HEK293 (cell line): ENCODE measurements around the gene ZNF124.

ENCODE experiments used
- CTCF ChIA-PET: fragments of 350-600 bp; formaldehyde crosslinking; extraction: SDS; loops from one replicate; lab custom pipeline; 2021; ENCODE audit warnings: antibody characterized with exemption; lab: Yijun Ruan, JAX
- POLR2A ChIA-PET: fragments of 300-600 bp; formaldehyde crosslinking; extraction: SDS; loops from one replicate; lab custom pipeline; 2020; ENCODE audit warnings: antibody characterized with exemption, inconsistent platforms; lab: Yijun Ruan, JAX
- H3K27ac ChIP-seq: fragments of 200-500 bp; sonication (Bioruptor generic); 2 replicates; pipeline ENCODE4 v1.5.1; 2014; ENCODE audit warnings: low read depth, low read length, control low read depth, inconsistent platforms; ENCODE audit errors: extremely low read depth
- H3K36me3 ChIP-seq, 2 experiments: fragments of 200-500 bp in 1 of 2; sonication (Bioruptor generic) in 1 of 2; 1 replicate in 1 of 2; 2 replicates in 1 of 2; pipeline ENCODE4 v1.5.1; 2014 to 2017; ENCODE audit warnings: inconsistent platforms in 2 of 2, low read length in 2 of 2; ENCODE audit not compliant: control insufficient read depth in 2 of 2, insufficient read depth in 1 of 2
- H3K4me1 ChIP-seq: fragments of 200-500 bp; sonication (Bioruptor generic); 2 replicates; pipeline ENCODE4 v1.5.1; 2014; ENCODE audit warnings: mild to moderate bottlenecking, low read length, inconsistent platforms; ENCODE audit not compliant: control insufficient read depth, insufficient read depth
- H3K4me3 ChIP-seq: 2 replicates; pipeline ENCODE4 v1.5.1; 2011; ENCODE audit warnings: low read depth, mild to moderate bottlenecking, control low read depth, low read length, moderate library complexity
- H3K9me3 ChIP-seq: fragments of 200-500 bp; sonication (Bioruptor generic); 2 replicates; pipeline ENCODE4 v1.5.1; 2014; ENCODE audit warnings: low read depth, low read length, inconsistent platforms; ENCODE audit not compliant: control insufficient read depth, insufficient read depth
- HOXD13 ChIP-seq: sonication (generic); formaldehyde crosslinking; IDR thresholded peaks from 2 replicates; pipeline ENCODE4 v1.8.0; 2022; ENCODE audit warnings: missing genetic modification reagents, borderline replicate concordance
- SALL2 ChIP-seq: fragments of 450-650 bp; formaldehyde crosslinking; IDR thresholded peaks from 2 replicates; pipeline ENCODE4 v1.5.0; 2017; ENCODE audit warnings: missing biosample characterization, mild to moderate bottlenecking, missing genetic modification characterization, borderline replicate concordance
- SP3 ChIP-seq: fragments of 450-650 bp; formaldehyde crosslinking; IDR thresholded peaks from 2 replicates; pipeline ENCODE4 v1.5.1; 2016; ENCODE audit warnings: missing biosample characterization, missing genetic modification characterization
- SP7 ChIP-seq: fragments of 450-650 bp; formaldehyde crosslinking; IDR thresholded peaks from 2 replicates; pipeline ENCODE4 v1.5.1; 2016; ENCODE audit warnings: missing biosample characterization, missing genetic modification characterization
- TRIM28 ChIP-seq: IDR thresholded peaks from 2 replicates; pipeline ENCODE4 v1.6.1; 2011; ENCODE audit warnings: low read length, control low read depth, borderline replicate concordance
- ZBTB11 ChIP-seq: fragments of 450-650 bp; formaldehyde crosslinking; conservative IDR thresholded peaks from 2 replicates; pipeline ENCODE4 v1.5.1; 2016; ENCODE audit warnings: low read depth, missing biosample characterization, missing genetic modification characterization
- ZBTB49 ChIP-seq: fragments of 450-650 bp; formaldehyde crosslinking; IDR thresholded peaks from 2 replicates; pipeline ENCODE4 v1.5.1; 2016; ENCODE audit warnings: missing biosample characterization, missing genetic modification characterization, low read depth
- ZNF16 ChIP-seq: fragments of 450-650 bp; formaldehyde crosslinking; IDR thresholded peaks from 2 replicates; pipeline ENCODE4 v1.5.1; 2016; ENCODE audit warnings: low read depth, missing biosample characterization, missing genetic modification characterization
- ZNF26 ChIP-seq: fragments of 450-650 bp; formaldehyde crosslinking; IDR thresholded peaks from 2 replicates; pipeline ENCODE4 v1.5.1; 2016; ENCODE audit warnings: missing biosample characterization, missing genetic modification characterization
- ZNF366 ChIP-seq: fragments of 450-650 bp; formaldehyde crosslinking; conservative IDR thresholded peaks from 2 replicates; pipeline ENCODE4 v1.5.1; 2016; ENCODE audit warnings: missing biosample characterization, missing genetic modification characterization
- ZNF416 ChIP-seq: fragments of 450-650 bp; formaldehyde crosslinking; IDR thresholded peaks from 2 replicates; pipeline ENCODE4 v1.5.1; 2016; ENCODE audit warnings: missing biosample characterization, missing genetic modification characterization
- ZNF544 ChIP-seq: fragments of 450-650 bp; formaldehyde crosslinking; IDR thresholded peaks from 2 replicates; pipeline ENCODE4 v1.5.0; 2017; ENCODE audit warnings: missing biosample characterization, missing genetic modification characterization
- ZNF585B ChIP-seq: fragments of 450-650 bp; formaldehyde crosslinking; IDR thresholded peaks from 2 replicates; pipeline ENCODE4 v1.5.1; 2016; ENCODE audit warnings: missing biosample characterization, missing genetic modification characterization
- ZNF596 ChIP-seq: fragments of 450-650 bp; IDR thresholded peaks from 2 replicates; pipeline ENCODE4 v1.5.0; 2018; ENCODE audit warnings: missing biosample characterization, mild to moderate bottlenecking, missing genetic modification characterization, moderate library complexity
- ZNF677 ChIP-seq: fragments of 450-650 bp; IDR thresholded peaks from 2 replicates; pipeline ENCODE4 v1.5.0; 2018; ENCODE audit warnings: missing biosample characterization, mild to moderate bottlenecking, missing genetic modification characterization, moderate library complexity
- ZNF768 ChIP-seq: fragments of 450-650 bp; formaldehyde crosslinking; IDR thresholded peaks from 2 replicates; pipeline ENCODE4 v1.5.1; 2018; ENCODE audit warnings: missing biosample characterization, mild to moderate bottlenecking, missing genetic modification characterization
- TF ChIP-seq, protein P1 (sequence below): fragments of 450-650 bp; formaldehyde crosslinking; IDR thresholded peaks from 2 replicates; pipeline ENCODE4 v1.5.1; 2016; ENCODE audit warnings: missing biosample characterization, missing genetic modification characterization
- TF ChIP-seq, protein P2 (sequence below): fragments of 450-650 bp; formaldehyde crosslinking; IDR thresholded peaks from 2 replicates; pipeline ENCODE4 v1.5.1; 2016; ENCODE audit warnings: missing biosample characterization, missing genetic modification characterization
- TF ChIP-seq, protein P3 (sequence below): fragments of 450-650 bp; formaldehyde crosslinking; IDR thresholded peaks from 2 replicates; pipeline ENCODE4 v1.5.1; 2016; ENCODE audit warnings: missing biosample characterization, missing genetic modification characterization

Gene ZNF124

DNA sequence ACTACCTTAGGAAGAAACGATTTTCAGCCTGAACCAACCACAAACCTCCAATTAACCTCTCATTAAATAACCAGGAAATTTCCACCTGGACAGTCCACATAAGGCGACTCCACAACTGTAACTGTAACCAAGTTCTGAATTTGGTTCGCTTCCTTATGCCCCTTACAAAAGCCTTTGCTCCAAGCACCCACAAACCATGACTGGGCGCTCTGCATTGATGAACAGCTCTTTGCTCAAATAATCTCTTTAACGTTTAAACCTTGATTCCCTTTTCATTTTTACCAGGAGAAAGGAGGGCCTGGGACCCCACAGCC, 38.2 kb upstream of the ZNF124 start (continued):
- TF ChIP-seq ZBTB49 (tag by site-specific recombination): no peak
- TF ChIP-seq, protein P1, sequence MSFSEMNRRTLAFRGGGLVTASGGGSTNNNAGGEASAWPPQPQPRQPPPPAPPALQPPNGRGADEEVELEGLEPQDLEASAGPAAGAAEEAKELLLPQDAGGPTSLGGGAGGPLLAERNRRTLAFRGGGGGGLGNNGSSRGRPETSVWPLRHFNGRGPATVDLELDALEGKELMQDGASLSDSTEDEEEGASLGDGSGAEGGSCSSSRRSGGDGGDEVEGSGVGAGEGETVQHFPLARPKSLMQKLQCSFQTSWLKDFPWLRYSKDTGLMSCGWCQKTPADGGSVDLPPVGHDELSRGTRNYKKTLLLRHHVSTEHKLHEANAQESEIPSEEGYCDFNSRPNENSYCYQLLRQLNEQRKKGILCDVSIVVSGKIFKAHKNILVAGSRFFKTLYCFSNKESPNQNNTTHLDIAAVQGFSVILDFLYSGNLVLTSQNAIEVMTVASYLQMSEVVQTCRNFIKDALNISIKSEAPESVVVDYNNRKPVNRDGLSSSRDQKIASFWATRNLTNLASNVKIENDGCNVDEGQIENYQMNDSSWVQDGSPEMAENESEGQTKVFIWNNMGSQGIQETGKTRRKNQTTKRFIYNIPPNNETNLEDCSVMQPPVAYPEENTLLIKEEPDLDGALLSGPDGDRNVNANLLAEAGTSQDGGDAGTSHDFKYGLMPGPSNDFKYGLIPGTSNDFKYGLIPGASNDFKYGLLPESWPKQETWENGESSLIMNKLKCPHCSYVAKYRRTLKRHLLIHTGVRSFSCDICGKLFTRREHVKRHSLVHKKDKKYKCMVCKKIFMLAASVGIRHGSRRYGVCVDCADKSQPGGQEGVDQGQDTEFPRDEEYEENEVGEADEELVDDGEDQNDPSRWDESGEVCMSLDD (tag by site-specific recombination): no peak
- TF ChIP-seq ZNF585B (tag by site-specific recombination): no peak
- TF ChIP-seq, all 188 proteins: peak for 0

GRCh38 chr1:247209396-247209795, 37.6 kb upstream of the ZNF124 start:
- Histone ChIP-seq H3K36me3 (peaks cover 0 to 12% of the 10 kb centered on the region in 2 experiments; a peak in 1 of 3 replicates), H3K4me3 (no peak overlapping the region; the same call in 1 of the 2 replicates), H3K9me3 (no peaks in the 10 kb centered on the region)
- CTCF ChIA-PET: no interaction called here
- TF ChIP-seq TRIM28 (no peak), ZBTB11 (tag by site-specific recombination) (peak; percentile 40; the same call in 1 of the 2 replicates), SP7 (tag by site-specific recombination) (no peak)
- TF ChIP-seq, all 188 proteins: peak for 1
- POLR2A ChIA-PET: no interaction called here
- Histone ChIP-seq H3K4me1 (no peaks in the 10 kb centered on the region), H3K27ac (no peak overlapping the region)

GRCh38 chr1:247204177-247204647, 32.4 kb upstream of the ZNF124 start:
- Histone ChIP-seq H3K27ac (no peak overlapping the region), H3K9me3 (no peaks in the 10 kb centered on the region), H3K4me1 (no peaks in the 10 kb centered on the region), H3K4me3 (no peak overlapping the region), H3K36me3 (peaks cover 0 to 38% of the 10 kb centered on the region in 2 experiments; a peak in 1 of 3 replicates)
- ChIA-PET CTCF (no interaction called here), POLR2A (no interaction called here)
- TF ChIP-seq HOXD13 (CRISPR knock-in tag): no peak
- no peak for TF ChIP-seq ZNF416 (tag by site-specific recombination)
- TF ChIP-seq ZNF768 (tag by site-specific recombination): no peak
- TF ChIP-seq, protein P2, sequence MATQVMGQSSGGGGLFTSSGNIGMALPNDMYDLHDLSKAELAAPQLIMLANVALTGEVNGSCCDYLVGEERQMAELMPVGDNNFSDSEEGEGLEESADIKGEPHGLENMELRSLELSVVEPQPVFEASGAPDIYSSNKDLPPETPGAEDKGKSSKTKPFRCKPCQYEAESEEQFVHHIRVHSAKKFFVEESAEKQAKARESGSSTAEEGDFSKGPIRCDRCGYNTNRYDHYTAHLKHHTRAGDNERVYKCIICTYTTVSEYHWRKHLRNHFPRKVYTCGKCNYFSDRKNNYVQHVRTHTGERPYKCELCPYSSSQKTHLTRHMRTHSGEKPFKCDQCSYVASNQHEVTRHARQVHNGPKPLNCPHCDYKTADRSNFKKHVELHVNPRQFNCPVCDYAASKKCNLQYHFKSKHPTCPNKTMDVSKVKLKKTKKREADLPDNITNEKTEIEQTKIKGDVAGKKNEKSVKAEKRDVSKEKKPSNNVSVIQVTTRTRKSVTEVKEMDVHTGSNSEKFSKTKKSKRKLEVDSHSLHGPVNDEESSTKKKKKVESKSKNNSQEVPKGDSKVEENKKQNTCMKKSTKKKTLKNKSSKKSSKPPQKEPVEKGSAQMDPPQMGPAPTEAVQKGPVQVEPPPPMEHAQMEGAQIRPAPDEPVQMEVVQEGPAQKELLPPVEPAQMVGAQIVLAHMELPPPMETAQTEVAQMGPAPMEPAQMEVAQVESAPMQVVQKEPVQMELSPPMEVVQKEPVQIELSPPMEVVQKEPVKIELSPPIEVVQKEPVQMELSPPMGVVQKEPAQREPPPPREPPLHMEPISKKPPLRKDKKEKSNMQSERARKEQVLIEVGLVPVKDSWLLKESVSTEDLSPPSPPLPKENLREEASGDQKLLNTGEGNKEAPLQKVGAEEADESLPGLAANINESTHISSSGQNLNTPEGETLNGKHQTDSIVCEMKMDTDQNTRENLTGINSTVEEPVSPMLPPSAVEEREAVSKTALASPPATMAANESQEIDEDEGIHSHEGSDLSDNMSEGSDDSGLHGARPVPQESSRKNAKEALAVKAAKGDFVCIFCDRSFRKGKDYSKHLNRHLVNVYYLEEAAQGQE: no peak
- TF ChIP-seq ZNF16 (tag by site-specific recombination): no peak
- no peak for TF ChIP-seq ZNF677 (tag by site-specific recombination)
- TF ChIP-seq ZNF26: no peak
- TF ChIP-seq ZNF596 (tag by site-specific recombination): no peak
- TF ChIP-seq ZNF366 (tag by site-specific recombination): no peak
- TF ChIP-seq ZNF544: no peak
- TF ChIP-seq SALL2 (tag by site-specific recombination): no peak
- TF ChIP-seq, protein P3, sequence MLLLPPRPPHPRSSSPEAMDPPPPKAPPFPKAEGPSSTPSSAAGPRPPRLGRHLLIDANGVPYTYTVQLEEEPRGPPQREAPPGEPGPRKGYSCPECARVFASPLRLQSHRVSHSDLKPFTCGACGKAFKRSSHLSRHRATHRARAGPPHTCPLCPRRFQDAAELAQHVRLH (tag by site-specific recombination): no peak
- no peak for TF ChIP-seq SP3 (tag by site-specific recombination)
